Measurements from ENCODE around the gene CDKN2B-AS1.

Gene CDKN2B-AS1

GRCh38 chr9:22138956-22139660 lies 144.5 kb downstream of the CDKN2B-AS1 start:
- DNase-seq (ENCODE audit: low read depth), result no peak
- H3K4me3 ChIP-seq (ENCODE audit: low read depth, low read length), result no peak overlapping the region

DNA sequence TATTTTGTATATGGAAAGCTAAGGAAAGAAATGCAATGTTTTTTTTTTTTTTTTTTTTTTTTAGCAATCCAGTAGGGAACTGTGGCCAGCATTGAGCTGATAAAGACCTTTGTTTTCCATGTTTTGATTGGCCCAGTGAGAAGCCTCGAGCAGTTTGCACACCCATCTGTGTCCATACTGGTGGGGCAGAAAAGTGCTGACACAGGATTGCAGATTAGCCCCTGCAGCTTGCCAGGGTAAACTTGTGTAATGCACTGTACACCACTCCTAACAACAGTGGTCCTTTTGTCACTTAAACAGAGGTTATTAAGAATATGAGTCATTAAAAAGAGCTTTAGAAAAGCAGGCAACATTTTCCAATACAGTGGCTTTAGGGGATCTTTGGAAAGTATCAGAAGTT lies 147.3 kb downstream of the CDKN2B-AS1 start:
- no peak overlapping the region for H3K4me3 ChIP-seq (ENCODE audit: low read depth, low read length)
- no peak for DNase-seq (ENCODE audit: low read depth)

DNA sequence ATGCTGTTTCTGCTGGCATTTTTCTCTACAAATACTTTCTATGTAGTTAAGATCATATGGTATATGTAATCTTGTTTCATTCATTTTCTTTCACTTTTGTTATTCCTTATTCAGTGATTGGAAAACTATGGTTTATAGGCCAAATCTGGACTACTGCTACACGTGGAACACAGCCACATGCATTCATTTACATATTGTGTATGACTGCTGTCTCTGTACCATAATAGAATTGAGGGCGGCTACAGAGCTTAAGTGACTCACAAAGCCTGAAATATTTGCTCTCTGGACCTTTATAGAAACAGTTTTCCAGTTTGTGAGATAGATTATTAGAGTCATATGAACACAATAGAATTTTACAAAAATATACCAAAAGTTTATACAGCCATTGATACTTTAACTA lies 148.1 kb downstream of the CDKN2B-AS1 start:
- H3K4me3 ChIP-seq (ENCODE audit: low read depth, low read length), result no peak overlapping the region
- no peak for DNase-seq (ENCODE audit: low read depth)

DNA sequence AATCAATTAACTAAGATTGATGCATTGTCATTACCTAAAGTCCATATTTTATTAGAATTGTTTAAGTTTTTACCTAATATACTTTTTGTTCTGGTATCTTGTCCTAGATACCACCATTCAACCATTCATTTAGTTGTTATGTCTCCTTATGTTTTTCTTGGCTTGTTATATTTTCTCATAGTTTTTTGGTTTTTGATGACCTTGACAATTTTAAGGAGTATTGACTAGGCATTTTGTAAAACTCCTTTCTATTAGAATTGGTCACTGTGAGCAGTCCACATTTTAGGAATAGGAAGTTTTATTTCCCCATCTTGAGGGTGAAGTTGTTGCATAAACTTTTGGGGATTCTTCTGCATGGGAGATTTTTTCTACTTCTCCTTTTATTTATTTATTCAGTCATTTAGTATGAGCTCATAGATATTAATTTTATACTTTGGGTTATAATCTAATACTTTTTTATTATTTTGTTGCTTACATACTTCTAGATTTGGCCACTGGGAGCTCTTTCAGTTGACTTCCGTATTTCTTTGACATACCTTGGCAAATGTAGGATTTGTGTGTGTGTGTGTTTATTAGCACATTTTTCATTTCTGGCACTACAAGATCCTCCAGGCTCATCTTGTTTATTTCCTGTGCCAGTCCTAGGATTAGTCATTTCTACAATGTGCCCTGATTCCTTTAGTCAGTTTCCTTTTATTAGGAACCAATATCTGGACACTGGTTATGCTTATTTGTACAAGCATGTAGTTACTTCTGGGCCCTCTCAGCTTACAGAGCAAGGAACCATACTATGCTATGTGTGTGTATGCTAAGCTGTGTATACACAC lies 149.4 kb downstream of the CDKN2B-AS1 start:
- no peak overlapping the region for H3K4me3 ChIP-seq (ENCODE audit: low read depth, low read length)
- DNase-seq (ENCODE audit: low read depth), result no peak

- H3K4me3 ChIP-seq (ENCODE audit: low read depth, low read length), result no peak overlapping the region
- no peak for DNase-seq (ENCODE audit: low read depth)
Measured at GRCh38 chr9:22146604-22147003, 152.0 kb downstream of the CDKN2B-AS1 start.

GRCh38 chr9:22147813-22148527 lies 153.4 kb downstream of the CDKN2B-AS1 start:
- peak; percentile 86 for DNase-seq (ENCODE audit: low read depth)
- H3K4me3 ChIP-seq (ENCODE audit: low read depth, low read length), result no peak overlapping the region

DNA sequence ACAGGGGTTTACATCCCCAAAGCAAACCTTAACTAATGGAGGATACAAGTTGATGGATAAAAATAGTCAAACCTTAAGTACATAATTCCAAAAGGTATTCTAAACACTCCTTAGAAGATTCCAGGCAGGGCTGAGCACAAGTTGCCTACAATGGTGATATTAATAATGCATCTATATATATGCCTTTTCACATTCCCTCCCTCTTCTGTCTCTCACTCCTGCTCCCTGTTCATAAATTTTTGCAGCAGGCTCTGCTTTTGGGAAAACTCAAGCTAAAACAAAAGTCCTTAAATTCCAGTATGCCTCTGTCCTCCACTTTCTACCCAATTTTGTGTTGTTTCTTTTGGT lies 153.9 kb downstream of the CDKN2B-AS1 start:
- DNase-seq (ENCODE audit: low read depth), result no peak
- H3K4me3 ChIP-seq (ENCODE audit: low read depth, low read length), result no peak overlapping the region

DNA sequence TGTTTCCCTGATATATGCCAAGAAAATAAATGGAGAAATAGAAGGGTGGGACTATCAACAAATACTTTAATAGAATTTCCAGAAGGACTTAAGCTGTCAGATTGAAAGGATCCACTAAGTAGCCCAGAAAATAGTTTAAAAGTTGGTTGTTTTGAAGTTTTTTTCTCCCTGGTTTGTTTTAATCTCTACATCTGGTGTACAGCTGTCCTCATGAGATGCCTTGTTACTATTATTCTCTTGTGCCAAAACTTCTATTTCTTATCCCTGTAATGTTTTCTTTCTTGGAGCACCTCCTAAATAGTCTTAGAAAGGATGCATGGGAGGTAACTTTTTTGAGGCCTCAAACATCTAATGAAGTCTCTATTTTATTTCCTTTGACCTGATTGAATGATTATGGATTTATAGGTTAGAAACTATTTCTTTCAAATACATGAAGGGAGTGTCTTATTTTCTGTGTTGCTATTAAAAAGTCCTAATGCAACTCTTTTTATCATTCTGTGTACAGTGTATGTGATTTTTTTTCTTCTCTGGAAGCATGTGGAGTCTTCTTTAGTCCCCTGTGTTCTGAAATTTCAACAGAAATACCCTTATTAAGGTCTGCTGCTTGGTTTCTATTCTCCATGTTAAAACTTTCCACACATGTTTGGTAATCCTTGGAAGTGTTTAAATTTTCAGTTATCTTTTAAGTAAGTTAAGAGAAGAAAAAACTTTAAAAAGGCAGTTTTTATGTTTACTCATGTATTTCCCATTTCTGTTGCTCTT lies 154.5 kb downstream of the CDKN2B-AS1 start:
- H3K4me3 ChIP-seq (ENCODE audit: low read depth, low read length), result no peak overlapping the region
- no peak for DNase-seq (ENCODE audit: low read depth)

- no peak for DNase-seq (ENCODE audit: low read depth)
- H3K4me3 ChIP-seq (ENCODE audit: low read depth, low read length), result no peak overlapping the region
Measured at GRCh38 chr9:22154064-22154463, 159.5 kb downstream of the CDKN2B-AS1 start.

DNA sequence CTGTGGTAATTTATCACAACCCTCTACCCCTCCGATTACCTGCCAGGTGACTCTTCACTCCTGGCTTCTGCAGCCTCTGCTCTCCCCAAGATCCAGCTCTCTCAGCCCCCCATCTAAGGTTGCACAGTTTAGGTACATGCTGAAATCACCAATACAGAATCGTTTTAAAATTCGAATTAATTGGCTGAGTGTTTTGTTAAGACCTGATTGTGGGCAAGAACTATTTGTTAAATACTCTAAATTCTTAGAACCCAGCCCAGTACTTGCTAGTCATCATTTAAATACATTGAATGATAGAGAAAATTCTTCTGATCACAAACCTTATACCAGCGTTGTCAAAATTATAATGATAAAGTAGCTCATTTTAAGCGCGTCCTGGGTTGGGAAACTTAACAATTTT lies 162.0 kb downstream of the CDKN2B-AS1 start:
- H3K4me3 ChIP-seq (ENCODE audit: low read depth, low read length), result no peak overlapping the region
- DNase-seq (ENCODE audit: low read depth), result no peak

- H3K4me3 ChIP-seq (ENCODE audit: low read depth, low read length), result no peak overlapping the region
- DNase-seq (ENCODE audit: low read depth), result no peak
Measured at GRCh38 chr9:22157276-22157675, 162.7 kb downstream of the CDKN2B-AS1 start.

- H3K4me3 ChIP-seq (ENCODE audit: low read depth, low read length), result no peak overlapping the region
- no peak for DNase-seq (ENCODE audit: low read depth)
Measured at GRCh38 chr9:22157828-22158227, 163.2 kb downstream of the CDKN2B-AS1 start.

- DNase-seq (ENCODE audit: low read depth), result no peak
- H3K4me3 ChIP-seq (ENCODE audit: low read depth, low read length), result no peak overlapping the region
Measured at GRCh38 chr9:22158271-22158670, 163.7 kb downstream of the CDKN2B-AS1 start.

DNA sequence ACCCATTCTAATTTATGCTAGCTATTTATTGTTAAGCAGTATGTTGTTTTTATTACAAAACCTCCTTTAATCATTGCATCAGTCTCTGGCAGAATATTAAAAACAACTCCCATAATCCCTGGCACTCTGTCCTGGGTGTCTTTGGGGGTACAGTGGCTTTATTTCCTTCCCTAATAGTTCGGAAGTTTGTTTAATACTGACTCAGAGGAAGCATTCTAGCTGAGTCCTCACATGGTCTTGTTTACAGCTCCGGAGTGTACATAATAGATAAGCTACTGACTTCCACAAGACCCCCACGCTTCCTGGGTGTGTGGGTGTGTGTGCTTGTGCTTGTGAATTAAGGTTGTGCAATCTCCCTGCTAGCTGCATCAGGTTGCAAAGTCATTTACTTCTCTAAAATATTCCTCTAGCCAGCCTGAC lies 164.3 kb downstream of the CDKN2B-AS1 start:
- H3K4me3 ChIP-seq (ENCODE audit: low read depth, low read length), result no peak overlapping the region
- DNase-seq (ENCODE audit: low read depth), result peak; percentile 80

DNA sequence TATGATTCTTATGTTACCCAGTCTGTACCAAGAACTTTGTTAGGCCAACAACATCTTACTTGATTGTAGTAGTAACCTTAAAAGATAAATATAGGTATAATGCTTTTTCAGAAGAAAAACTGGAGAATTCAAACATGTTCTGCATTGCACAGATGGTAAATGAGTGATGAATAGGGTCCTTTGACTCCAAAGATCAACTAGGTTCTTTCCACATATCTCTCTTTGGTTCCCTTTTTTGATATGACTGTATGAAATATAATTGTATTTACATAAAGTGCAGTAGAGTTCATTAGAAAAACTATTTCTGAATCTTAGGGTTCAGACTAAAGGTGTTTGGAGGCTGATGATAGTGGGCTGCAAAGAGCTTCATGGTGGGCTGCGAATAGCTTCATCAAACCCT lies 165.0 kb downstream of the CDKN2B-AS1 start:
- no peak for DNase-seq (ENCODE audit: low read depth)
- no peak overlapping the region for H3K4me3 ChIP-seq (ENCODE audit: low read depth, low read length)

GRCh38 chr9:22160221-22160620 lies 165.6 kb downstream of the CDKN2B-AS1 start:
- H3K4me3 ChIP-seq (ENCODE audit: low read depth, low read length), result no peak overlapping the region
- DNase-seq (ENCODE audit: low read depth), result no peak

GRCh38 chr9:22165144-22165543 lies 170.6 kb downstream of the CDKN2B-AS1 start:
- no peak for DNase-seq (ENCODE audit: low read depth)
- H3K4me3 ChIP-seq (ENCODE audit: low read depth, low read length), result no peak overlapping the region

DNA sequence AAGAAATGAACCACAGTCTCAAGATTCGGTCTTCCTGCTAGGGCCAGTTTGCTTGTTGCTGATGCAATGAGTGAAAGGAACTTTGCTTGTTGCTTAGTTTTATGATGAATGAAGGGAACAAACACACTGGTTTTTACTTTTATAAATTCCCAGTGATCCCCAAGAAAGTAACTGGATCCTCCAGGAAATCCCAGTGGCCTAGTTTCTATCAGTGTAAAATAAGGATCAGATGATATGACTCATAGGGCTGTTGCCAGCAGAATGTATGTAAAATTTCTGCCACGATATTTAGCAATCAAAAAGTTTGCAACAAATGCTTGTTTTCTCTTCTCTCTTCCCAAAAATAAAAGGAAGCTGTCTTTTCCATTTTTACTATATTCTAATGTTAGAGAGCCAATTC lies 174.7 kb downstream of the CDKN2B-AS1 start:
- peak; percentile 77 for DNase-seq (ENCODE audit: low read depth)
- no peak overlapping the region for H3K4me3 ChIP-seq (ENCODE audit: low read depth, low read length)

GRCh38 chr9:22169727-22170503 lies 175.3 kb downstream of the CDKN2B-AS1 start:
- no peak for DNase-seq (ENCODE audit: low read depth)
- no peak overlapping the region for H3K4me3 ChIP-seq (ENCODE audit: low read depth, low read length)

Measured in skeletal muscle cell (primary cell).